ENCODE data around the gene SNRPA1. TPM values are rescaled to one million over a fixed set of nuclear protein-coding genes. Genes with fewer than 3 reads are reported as not detected.

Gene SNRPA1
- total and polyA plus RNA-seq, 8 donors: 3.5 to 75.6 (median 59.0) TPM

DNA sequence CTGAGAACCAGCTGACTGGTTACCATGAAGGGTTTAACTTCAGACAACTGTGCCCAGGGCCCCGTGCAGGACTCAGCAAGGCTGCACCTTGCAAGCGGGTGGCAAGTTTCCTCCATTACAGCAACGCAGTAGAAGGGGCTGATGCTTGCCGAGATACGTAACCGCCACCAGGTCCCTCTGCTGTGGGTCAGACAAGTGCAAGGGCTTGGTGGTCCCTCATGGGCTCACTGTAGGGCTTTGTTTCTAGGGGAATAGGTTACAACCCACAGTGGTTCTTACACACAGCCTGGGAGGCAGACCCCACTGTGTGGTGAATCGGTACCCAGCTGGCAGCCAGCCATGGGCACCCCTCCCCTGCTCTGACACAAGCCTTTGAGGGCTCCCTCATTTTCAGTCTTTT lies 15.5 kb upstream of the SNRPA1 start:
- DNase-seq: no peak
- intact Hi-C loops (cut with DNase I; ENCODE audit: low total_unique reads): no loop called here
- Histone ChIP-seq H3K27me3 (peaks cover 0 to 14% (median 0%) of the 10 kb centered on the region in 3 donors), H3K4me1 (no peaks in the 10 kb centered on the region), H3K4me3 (no peak overlapping the region), H3K36me3 (peaks cover 0 to 36% (median 0%) of the 10 kb centered on the region in 4 donors), H3K9me3 (no peaks in the 10 kb centered on the region), H3K27ac (no peak overlapping the region)
- TF ChIP-seq, protein P1, sequence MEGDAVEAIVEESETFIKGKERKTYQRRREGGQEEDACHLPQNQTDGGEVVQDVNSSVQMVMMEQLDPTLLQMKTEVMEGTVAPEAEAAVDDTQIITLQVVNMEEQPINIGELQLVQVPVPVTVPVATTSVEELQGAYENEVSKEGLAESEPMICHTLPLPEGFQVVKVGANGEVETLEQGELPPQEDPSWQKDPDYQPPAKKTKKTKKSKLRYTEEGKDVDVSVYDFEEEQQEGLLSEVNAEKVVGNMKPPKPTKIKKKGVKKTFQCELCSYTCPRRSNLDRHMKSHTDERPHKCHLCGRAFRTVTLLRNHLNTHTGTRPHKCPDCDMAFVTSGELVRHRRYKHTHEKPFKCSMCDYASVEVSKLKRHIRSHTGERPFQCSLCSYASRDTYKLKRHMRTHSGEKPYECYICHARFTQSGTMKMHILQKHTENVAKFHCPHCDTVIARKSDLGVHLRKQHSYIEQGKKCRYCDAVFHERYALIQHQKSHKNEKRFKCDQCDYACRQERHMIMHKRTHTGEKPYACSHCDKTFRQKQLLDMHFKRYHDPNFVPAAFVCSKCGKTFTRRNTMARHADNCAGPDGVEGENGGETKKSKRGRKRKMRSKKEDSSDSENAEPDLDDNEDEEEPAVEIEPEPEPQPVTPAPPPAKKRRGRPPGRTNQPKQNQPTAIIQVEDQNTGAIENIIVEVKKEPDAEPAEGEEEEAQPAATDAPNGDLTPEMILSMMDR (IDR thresholded peaks at IDR 0.05): no peak
- TF ChIP-seq EP300 (IDR thresholded peaks at IDR 0.05) (no peak), POLR2AphosphoS5 (IDR thresholded peaks at IDR 0.05) (no peak), POLR2A (IDR thresholded peaks at IDR 0.05) (no peak)
- 92 to 97% (median 93%) methylated on average over 7 of the region's 7 CpGs for WGBS, 5 donors

DNA sequence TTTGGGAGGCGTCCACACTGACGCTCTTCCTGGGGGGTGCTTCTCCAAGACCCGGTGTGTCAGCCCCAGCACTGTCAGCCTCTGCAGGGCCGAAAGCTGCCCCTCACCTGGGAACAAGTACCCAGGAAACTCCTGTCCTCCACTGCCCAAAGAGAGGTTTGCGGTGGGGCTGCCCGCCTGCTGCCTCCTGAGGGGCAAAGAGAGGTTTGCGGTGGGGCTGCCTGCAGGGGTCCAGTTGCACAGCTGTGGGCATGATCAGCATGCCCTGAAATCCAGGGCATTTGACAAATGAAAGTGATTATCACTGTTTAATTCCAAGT lies 15.1 kb upstream of the SNRPA1 start:
- 87 to 100% (median 94%) methylated on average over 1 to 7 of the region's 7 CpGs for WGBS, 5 donors
- DNase-seq: no peak
- H3K27ac ChIP-seq: no peak overlapping the region
- H3K27me3 ChIP-seq: peaks cover 0 to 14% (median 0%) of the 10 kb centered on the region in 3 donors
- H3K9me3 ChIP-seq: no peaks in the 10 kb centered on the region
- intact Hi-C loops (cut with DNase I; ENCODE audit: low total_unique reads): no loop called here
- no peak for TF ChIP-seq POLR2AphosphoS5 (IDR thresholded peaks at IDR 0.05)
- no peak for TF ChIP-seq EP300 (IDR thresholded peaks at IDR 0.05)
- TF ChIP-seq, protein P1 (IDR thresholded peaks at IDR 0.05): no peak
- H3K36me3 ChIP-seq: peaks cover 0 to 36% (median 0%) of the 10 kb centered on the region in 4 donors
- no peak overlapping the region for H3K4me3 ChIP-seq
- H3K4me1 ChIP-seq: no peaks in the 10 kb centered on the region

DNA sequence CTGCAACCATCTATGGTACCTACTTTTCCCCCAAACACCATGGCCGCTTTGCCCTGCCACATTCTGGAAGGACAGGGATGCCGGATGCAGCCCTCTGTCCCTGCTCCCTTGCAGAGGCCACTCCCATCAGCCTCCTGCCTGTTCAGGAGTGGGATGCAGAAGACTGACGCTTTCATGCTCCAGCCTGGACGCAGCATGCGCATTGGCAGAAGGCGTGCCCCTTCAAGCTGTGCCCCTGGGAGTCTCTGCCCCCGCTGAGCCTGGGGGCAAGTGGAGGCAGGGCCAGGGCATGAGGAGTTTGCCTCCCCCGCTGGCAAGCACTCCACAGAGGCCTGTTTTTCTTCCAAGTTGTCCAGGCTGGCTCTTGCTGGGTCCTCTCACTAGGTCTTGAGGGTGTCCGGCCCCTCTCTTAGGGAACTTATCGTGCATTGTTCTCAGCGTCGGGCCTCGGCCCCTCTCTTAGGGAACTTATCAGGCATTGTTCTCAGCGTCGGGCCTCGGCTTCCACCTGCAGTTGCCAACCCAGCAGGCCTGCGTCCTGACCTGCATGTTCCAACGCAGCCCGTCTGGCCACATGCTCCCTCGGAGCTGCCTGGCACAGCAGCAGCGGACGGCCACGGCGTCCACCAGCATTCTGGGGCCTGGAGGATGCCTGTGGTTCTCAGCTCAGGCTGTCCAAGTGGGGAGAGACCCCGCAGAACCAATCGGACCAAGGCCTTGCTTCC lies 14.6 kb upstream of the SNRPA1 start:
- Histone ChIP-seq H3K36me3 (peaks cover 0 to 32% (median 0%) of the 10 kb centered on the region in 4 donors), H3K27me3 (peaks cover 0 to 14% (median 0%) of the 10 kb centered on the region in 3 donors), H3K27ac (no peak overlapping the region), H3K4me1 (no peaks in the 10 kb centered on the region), H3K4me3 (no peak overlapping the region), H3K9me3 (no peaks in the 10 kb centered on the region)
- DNase-seq: peak in 1 of 2 donors; percentile 17
- intact Hi-C loops (cut with DNase I; ENCODE audit: low total_unique reads): loop anchor here (10.0 kb wide), 1 partner anchor 195 kb away; no protein-coding TSS in a partner anchor
- TF ChIP-seq POLR2AphosphoS5 (IDR thresholded peaks at IDR 0.05): no peak
- TF ChIP-seq, protein P1 (IDR thresholded peaks at IDR 0.05): no peak
- TF ChIP-seq POLR2A (IDR thresholded peaks at IDR 0.05): no peak
- WGBS, 5 donors: 85 to 90% (median 89%) methylated on average over 19 to 26 of the region's 26 CpGs

DNA sequence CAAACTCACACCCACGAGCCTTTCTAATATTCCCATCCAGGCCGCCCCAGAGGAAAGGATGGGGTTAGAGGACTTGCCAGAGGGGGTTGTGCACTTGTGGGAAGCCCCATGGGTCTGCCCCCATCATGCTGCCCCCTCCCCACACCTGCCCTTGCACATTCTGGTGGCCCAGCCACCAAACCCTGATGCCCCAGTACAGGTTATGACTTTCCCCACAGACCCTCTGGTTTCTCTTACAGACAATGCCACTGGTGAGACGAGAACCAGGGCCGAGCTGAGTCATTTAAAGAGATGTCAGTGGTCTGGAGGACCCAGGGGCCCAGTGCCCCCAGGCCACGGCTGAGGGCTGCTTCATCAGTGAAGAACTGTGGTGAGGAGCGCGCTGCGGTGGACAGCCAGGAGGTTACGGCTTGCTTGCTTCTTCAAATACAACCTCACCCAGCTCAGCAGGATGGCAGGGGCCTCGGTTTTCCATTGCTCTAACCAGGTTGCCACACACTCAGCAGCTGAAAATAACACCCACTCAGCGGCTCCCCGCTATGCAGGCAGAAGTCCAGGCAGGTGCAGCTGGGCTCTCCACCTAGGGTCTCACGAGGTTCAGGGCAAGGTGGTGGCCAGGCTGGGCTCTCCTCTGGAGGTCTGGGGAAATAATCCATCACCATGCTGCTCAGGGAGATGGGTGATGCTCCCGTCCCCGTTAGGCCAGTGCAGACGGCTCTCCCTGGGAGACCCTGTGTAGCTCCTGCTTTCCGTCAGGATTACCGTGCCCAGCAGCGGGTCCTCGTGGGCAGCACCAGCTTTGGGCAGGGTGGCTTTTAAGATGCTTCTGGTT lies 13.8 kb upstream of the SNRPA1 start:
- intact Hi-C loops (cut with DNase I; ENCODE audit: low total_unique reads): loop anchor here (10.0 kb wide), 1 partner anchor 196 kb away; no protein-coding TSS in a partner anchor
- peaks cover 0 to 14% (median 0%) of the 10 kb centered on the region in 3 donors for H3K27me3 ChIP-seq
- TF ChIP-seq, protein P1 (IDR thresholded peaks at IDR 0.05): no peak
- TF ChIP-seq POLR2AphosphoS5 (IDR thresholded peaks at IDR 0.05) (no peak), EP300 (IDR thresholded peaks at IDR 0.05) (no peak), POLR2A (IDR thresholded peaks at IDR 0.05) (no peak)
- H3K36me3 ChIP-seq: peaks cover 0 to 26% (median 0%) of the 10 kb centered on the region in 4 donors
- H3K9me3 ChIP-seq: no peaks in the 10 kb centered on the region
- no peak overlapping the region for H3K27ac ChIP-seq
- 71 to 91% (median 87%) methylated on average over 12 to 20 of the region's 20 CpGs for WGBS, 5 donors
- DNase-seq: peak in 1 of 2 donors; percentile 20
- H3K4me1 ChIP-seq: no peaks in the 10 kb centered on the region
- H3K4me3 ChIP-seq: no peak overlapping the region

Measured in stomach (tissue), 9 donors.